Measurements from ENCODE around the gene LSAMP. TPM values are rescaled to one million over a fixed set of nuclear protein-coding genes. Genes with fewer than 3 reads are reported as not detected.

LSAMP gene
- total and polyA plus RNA-seq, 2 experiments from 2014 or later, result 2.0 to 2.9 TPM

DNA sequence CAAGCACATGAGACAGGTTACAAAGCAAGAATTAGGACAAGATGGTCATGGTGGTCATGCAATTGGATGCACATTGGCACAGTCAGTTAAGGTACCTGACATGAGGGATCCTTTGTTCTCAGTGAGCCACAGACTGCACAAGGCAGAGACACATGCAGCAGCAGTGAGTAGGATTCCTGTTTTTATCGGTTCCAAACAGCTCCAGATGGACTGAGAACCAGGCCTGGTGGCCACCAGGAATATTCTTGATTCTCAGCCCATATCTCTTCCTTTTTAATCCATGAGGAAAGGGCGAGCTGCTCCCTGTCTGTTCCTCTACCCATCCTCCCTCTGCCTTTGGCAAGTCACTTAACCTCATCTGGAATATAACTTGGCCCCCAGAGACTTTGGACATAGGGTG is 411.2 kb downstream of the LSAMP start:
- Mint-ChIP-seq H3K27ac (no peak overlapping the region), H3K27me3 (ENCODE audit: insufficient read depth, low read depth, poor library complexity) (no peaks in the 10 kb centered on the region), H3K4me1 (peaks cover 30% of the 10 kb centered on the region), H3K36me3 (ENCODE audit: low read depth) (no peaks in the 10 kb centered on the region), H3K9me3 (no peaks in the 10 kb centered on the region), H3K4me3 (no peak overlapping the region)
- TF ChIP-seq, protein P1, sequence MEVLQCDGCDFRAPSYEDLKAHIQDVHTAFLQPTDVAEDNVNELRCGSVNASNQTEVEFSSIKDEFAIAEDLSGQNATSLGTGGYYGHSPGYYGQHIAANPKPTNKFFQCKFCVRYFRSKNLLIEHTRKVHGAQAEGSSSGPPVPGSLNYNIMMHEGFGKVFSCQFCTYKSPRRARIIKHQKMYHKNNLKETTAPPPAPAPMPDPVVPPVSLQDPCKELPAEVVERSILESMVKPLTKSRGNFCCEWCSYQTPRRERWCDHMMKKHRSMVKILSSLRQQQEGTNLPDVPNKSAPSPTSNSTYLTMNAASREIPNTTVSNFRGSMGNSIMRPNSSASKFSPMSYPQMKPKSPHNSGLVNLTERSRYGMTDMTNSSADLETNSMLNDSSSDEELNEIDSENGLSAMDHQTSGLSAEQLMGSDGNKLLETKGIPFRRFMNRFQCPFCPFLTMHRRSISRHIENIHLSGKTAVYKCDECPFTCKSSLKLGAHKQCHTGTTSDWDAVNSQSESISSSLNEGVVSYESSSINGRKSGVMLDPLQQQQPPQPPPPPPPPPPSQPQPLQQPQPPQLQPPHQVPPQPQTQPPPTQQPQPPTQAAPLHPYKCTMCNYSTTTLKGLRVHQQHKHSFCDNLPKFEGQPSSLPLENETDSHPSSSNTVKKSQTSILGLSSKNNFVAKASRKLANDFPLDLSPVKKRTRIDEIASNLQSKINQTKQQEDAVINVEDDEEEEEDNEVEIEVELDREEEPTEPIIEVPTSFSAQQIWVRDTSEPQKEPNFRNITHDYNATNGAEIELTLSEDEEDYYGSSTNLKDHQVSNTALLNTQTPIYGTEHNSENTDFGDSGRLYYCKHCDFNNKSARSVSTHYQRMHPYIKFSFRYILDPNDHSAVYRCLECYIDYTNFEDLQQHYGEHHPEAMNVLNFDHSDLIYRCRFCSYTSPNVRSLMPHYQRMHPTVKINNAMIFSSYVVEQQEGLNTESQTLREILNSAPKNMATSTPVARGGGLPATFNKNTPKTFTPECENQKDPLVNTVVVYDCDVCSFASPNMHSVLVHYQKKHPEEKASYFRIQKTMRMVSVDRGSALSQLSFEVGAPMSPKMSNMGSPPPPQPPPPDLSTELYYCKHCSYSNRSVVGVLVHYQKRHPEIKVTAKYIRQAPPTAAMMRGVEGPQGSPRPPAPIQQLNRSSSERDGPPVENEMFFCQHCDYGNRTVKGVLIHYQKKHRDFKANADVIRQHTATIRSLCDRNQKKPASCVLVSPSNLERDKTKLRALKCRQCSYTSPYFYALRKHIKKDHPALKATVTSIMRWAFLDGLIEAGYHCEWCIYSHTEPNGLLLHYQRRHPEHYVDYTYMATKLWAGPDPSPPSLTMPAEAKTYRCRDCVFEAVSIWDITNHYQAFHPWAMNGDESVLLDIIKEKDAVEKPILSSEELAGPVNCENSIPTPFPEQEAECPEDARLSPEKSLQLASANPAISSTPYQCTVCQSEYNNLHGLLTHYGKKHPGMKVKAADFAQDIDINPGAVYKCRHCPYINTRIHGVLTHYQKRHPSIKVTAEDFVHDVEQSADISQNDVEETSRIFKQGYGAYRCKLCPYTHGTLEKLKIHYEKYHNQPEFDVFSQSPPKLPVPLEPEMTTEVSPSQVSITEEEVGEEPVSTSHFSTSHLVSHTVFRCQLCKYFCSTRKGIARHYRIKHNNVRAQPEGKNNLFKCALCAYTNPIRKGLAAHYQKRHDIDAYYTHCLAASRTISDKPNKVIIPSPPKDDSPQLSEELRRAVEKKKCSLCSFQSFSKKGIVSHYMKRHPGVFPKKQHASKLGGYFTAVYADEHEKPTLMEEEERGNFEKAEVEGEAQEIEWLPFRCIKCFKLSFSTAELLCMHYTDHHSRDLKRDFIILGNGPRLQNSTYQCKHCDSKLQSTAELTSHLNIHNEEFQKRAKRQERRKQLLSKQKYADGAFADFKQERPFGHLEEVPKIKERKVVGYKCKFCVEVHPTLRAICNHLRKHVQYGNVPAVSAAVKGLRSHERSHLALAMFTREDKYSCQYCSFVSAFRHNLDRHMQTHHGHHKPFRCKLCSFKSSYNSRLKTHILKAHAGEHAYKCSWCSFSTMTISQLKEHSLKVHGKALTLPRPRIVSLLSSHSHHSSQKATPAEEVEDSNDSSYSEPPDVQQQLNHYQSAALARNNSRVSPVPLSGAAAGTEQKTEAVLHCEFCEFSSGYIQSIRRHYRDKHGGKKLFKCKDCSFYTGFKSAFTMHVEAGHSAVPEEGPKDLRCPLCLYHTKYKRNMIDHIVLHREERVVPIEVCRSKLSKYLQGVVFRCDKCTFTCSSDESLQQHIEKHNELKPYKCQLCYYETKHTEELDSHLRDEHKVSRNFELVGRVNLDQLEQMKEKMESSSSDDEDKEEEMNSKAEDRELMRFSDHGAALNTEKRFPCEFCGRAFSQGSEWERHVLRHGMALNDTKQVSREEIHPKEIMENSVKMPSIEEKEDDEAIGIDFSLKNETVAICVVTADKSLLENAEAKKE (CRISPR knock-in tag; IDR thresholded peaks at IDR 0.05), result no peak
- no peak for TF ChIP-seq ZNF331 (CRISPR knock-in tag; IDR thresholded peaks at IDR 0.05; ENCODE audit: low read depth)
- TF ChIP-seq ZNF114 (CRISPR knock-in tag; IDR thresholded peaks at IDR 0.05), result no peak
- TF ChIP-seq, protein P2, sequence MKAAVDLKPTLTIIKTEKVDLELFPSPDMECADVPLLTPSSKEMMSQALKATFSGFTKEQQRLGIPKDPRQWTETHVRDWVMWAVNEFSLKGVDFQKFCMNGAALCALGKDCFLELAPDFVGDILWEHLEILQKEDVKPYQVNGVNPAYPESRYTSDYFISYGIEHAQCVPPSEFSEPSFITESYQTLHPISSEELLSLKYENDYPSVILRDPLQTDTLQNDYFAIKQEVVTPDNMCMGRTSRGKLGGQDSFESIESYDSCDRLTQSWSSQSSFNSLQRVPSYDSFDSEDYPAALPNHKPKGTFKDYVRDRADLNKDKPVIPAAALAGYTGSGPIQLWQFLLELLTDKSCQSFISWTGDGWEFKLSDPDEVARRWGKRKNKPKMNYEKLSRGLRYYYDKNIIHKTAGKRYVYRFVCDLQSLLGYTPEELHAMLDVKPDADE (IDR thresholded peaks at IDR 0.05), result no peak
- TF ChIP-seq EZH2phosphoT487 (IDR thresholded peaks at IDR 0.05; ENCODE audit: unreplicated experiment), result no peak
- TF ChIP-seq STAT1 (IDR thresholded peaks at IDR 0.05; ENCODE audit: unreplicated experiment), result no peak
- TF ChIP-seq NANOG (IDR thresholded peaks at IDR 0.05; ENCODE audit: borderline replicate concordance), result no peak
- no peak for TF ChIP-seq POLR2AphosphoS5 (IDR thresholded peaks at IDR 0.05; ENCODE audit: low read depth)
- TF ChIP-seq, protein P3, sequence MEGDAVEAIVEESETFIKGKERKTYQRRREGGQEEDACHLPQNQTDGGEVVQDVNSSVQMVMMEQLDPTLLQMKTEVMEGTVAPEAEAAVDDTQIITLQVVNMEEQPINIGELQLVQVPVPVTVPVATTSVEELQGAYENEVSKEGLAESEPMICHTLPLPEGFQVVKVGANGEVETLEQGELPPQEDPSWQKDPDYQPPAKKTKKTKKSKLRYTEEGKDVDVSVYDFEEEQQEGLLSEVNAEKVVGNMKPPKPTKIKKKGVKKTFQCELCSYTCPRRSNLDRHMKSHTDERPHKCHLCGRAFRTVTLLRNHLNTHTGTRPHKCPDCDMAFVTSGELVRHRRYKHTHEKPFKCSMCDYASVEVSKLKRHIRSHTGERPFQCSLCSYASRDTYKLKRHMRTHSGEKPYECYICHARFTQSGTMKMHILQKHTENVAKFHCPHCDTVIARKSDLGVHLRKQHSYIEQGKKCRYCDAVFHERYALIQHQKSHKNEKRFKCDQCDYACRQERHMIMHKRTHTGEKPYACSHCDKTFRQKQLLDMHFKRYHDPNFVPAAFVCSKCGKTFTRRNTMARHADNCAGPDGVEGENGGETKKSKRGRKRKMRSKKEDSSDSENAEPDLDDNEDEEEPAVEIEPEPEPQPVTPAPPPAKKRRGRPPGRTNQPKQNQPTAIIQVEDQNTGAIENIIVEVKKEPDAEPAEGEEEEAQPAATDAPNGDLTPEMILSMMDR (conservative IDR thresholded peaks at IDR 0.05; ENCODE audit: low read depth in 2 of 2), result no peak
- no peak for TF ChIP-seq JUNB (IDR thresholded peaks at IDR 0.05; ENCODE audit: unreplicated experiment)
- Histone ChIP-seq H3K4me2 (no peak overlapping the region), H3K36me3 (ENCODE audit: insufficient read depth) (no peaks in the 10 kb centered on the region), H3K27me3 (ENCODE audit: insufficient read depth) (no peaks in the 10 kb centered on the region), H3F3A (replicated peaks; ENCODE audit: low read depth) (no peaks in the 10 kb centered on the region), H3K27ac (ENCODE audit: low read depth) (no peak overlapping the region), H3K4me3 (no peak overlapping the region), H4K20me1 (replicated peaks; ENCODE audit: insufficient read depth) (no peaks in the 10 kb centered on the region), H3K4me1 (ENCODE audit: insufficient read depth) (peaks cover 11% of the 10 kb centered on the region; the same call in 1 of the 2 replicates), H2AFZ (peak overlapping the region; percentile 12; the same call in 1 of the 2 replicates), H3K9me2 (ENCODE audit: insufficient read depth) (peaks cover 4% of the 10 kb centered on the region), H3K79me2 (replicated peaks; ENCODE audit: insufficient read depth) (no peaks in the 10 kb centered on the region)
- DNase-seq (ENCODE audit: low spot score), result no peak
- no peak for ATAC-seq
